Anterior cingulate cortex (tissue), 58 donors: ENCODE data around the gene UBTFL1.
A peak's percentile ranks its signal among the peaks of the same experiment; 100 is the strongest.
"Not testable (repeated sequence)": the region's sequence is repeated elsewhere in the genome, so short reads cannot be mapped to it uniquely, and the experiment has no call there.

Experiments
- DNase-seq, 58 donors: peaks; one replicate each; lab custom pipeline; 2025; lab: John Stamatoyannopoulos, UW

The UBTFL1 gene, protein sequence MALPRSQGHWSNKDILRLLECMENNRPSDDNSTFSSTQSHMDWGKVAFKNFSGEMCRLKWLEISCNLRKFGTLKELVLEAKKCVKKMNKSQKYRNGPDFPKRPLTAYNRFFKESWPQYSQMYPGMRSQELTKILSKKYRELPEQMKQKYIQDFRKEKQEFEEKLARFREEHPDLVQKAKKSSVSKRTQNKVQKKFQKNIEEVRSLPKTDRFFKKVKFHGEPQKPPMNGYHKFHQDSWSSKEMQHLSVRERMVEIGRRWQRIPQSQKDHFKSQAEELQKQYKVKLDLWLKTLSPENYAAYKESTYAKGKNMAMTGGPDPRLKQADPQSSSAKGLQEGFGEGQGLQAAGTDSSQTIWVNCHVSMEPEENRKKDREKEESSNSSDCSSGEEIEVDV

DNA sequence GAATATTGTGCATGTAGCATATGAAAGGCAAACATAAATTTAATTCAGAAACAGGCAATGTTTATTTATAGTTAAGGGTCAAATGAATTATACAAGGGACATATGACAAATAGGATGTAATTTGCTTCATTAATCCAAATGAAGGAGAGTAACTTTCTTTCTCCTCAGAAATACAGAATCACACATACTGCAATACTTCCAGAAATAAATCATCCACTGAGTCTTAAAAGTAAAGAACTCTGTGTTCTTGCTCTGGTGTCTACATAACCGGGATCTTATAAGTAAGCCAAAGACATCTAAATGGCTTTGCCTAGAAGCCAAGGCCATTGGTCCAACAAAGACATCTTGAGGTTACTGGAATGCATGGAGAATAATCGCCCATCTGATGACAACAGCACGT is at the start of gene UBTFL1:
TSS of gene UBTFL1 (plus strand) at position 301 of the 400 bp plus-strand sequence. CDS start at position 301, 0 bp downstream.
- DNase-seq = not testable (repeated sequence)

DNA sequence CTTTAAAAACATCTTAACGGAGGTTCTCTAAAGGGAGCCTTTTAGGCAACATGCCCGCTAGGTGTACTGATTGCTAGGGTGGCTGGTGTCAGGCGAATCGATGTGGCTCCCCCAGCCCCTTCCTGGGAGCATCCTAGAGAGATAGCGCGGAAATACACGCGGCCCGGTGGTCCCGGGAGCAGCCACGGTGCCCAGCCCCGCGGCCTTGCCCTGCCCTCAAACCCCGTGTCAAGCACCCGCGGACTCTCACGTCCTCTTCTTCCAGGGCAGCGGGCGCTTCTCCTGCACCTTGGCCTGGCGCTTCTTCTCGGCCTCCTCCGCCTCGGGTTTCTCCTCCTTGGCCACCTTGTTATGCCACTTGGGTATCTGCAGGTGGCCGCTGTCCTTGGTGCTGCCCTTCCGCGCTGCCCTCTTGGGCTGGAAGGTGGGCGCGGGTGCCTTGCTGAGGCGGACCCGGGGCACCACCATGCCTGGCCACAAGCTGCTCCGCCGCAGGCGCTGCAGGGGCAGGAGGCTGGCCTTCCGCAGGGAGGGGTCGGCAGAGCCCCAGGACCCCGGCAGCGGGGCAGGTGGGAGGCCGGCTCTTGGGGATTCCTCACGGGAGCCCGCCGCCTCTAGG is 34.0 kb upstream of the UBTFL1 start:
- not testable (repeated sequence) for DNase-seq

DNA sequence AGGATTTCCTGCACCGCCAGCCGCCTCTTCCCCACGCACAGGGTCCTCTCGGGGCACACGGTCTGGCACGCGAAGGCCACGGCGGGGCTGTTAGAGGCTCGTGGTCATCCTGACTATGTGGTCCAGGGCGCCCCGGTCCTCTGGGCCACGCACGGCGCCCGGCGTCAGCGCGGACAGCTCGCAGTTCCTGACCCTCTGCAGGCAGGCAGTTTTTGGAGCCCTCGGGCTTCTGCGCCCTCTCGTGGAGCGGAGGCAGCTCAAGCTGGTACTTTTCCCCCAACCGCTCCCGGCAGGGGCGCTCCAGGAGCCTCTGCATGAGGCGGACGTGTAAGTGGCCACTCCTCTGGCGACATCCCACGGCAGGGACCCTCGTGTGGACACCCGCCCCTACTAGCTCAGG is 33.4 kb upstream of the UBTFL1 start:
- peak in 10 of 58 donors; percentile 1 to 26 (median 3) for DNase-seq

DNA sequence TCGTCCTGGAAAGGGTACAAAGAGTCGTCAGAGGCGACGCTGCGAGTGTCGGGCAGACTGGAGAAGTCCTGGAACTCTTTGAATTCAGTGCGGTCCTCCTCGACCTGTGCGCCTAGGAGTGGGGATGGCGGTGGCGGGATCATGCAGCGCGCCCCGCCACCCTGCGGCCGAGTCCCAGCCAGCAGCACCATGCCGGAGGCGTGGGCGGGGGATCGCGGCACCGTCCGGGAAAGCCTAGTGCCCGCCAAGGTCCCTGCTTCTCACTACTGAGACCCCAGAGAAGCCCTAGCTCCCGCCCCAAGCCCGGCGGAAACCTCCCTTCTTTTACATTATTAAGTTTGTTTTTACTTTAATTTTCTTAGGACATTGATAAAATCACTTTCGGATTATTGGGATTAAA is 32.2 kb upstream of the UBTFL1 start:
- not testable (repeated sequence) for DNase-seq

DNA sequence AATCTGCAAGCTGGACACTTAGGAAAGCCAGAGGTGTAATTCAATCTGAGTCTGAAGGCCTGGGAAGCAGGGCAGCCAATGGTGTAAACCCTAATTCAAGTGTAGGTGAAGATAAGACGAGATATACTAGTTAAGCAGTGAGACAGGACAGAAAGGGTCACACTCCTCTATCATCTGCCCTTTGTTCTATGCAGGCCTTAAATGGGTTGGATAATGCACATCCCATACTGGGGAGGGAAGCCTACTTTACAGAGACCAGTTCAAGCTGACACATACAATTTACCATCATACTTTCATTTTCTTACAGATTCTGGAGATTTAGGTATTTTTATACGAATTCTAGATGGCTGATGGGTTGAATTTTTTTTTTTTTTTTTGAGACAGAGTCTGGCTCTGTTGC is 3.0 kb downstream of the UBTFL1 start:
- DNase-seq = not testable (repeated sequence)

DNA sequence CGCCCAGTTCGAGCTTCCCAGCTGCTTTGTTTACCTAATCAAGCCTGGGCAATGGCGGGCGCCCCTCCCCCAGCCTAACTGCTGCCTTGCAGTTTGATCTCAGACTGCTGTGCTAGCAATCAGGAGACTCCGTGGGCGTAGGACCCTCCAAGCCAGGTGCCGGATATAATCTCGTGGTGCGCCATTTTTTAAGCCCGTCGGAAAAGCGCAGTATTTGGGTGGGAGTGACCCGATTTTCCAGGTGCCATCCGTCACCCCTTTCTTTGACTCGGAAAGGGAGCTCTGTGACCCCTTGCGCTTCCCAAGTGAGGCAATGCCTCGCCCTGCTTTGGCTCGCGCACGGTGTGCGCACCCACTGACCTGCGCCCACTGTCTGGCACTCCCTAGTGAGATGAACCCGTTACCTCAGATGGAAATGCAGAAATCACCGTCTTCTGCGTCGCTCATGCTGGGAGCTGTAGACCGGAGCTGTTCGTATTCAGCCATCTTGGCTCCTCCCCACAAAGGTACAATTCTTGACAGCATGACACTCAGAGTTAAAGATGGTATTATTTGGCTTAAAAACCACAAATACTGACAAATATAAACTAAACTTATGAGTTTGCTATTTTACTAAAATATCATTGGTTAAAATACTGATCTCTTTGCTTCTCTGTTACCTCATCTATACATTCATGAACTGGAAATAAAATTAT is 9.6 kb downstream of the UBTFL1 start:
- not testable (repeated sequence) for DNase-seq

DNA sequence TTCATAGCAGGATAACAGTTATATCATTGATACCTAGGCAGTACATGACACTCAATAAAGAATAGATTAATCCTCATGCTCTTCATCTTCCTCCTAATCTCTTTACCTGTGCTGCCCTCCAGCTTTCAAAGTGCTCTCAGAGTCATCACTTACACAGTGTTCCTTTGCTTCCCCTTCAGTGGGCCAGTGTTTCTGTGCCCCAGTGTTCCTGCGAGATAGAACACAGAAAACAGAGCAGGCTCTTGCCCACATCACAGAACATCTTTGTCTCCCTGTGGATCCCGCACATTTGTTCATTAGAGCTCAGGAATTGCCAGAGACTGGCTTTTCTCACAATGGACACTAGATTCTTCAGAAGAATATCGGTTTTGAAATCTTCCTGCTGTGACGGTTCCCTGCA is 12.5 kb downstream of the UBTFL1 start:
- peak in 24 of 58 donors; percentile 1 to 69 (median 16) for DNase-seq

DNA sequence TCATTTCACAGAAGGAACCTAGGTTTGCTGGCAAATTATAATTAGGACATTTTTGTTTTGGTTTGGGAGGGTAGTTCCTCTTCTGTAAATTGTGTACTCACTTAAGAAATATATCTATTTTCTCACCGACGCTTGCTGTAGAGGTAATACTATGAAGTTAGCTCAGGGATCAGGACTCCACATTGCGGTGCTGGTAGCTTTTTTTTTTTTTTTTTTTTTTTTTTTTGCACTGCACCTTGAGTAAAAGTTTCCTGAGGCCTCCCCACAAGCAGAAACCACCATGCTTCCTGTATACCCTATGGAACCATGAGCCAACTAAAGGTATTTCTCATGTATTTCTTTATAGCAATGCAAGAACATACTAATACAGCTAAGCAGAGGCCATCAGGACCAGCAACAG is 14.7 kb downstream of the UBTFL1 start:
- no peak for DNase-seq

DNA sequence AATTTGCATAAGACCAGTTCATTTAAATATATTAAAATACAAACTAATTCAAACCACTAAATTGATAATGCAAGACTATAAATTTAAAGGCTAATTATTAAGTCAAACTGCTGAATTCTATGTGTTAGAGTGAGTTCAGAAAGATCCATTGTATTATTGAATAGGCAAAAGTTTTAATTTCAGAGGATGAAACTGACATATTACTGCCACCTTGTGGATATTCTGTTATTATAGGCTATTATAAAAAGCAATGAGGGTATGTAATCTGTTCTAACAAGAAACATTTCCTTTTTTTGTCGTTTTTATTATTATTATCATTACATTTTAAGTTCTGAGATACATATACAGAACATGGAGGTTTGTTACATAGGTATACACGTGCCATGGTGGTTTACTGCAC is 27.8 kb downstream of the UBTFL1 start:
- DNase-seq = no peak

DNA sequence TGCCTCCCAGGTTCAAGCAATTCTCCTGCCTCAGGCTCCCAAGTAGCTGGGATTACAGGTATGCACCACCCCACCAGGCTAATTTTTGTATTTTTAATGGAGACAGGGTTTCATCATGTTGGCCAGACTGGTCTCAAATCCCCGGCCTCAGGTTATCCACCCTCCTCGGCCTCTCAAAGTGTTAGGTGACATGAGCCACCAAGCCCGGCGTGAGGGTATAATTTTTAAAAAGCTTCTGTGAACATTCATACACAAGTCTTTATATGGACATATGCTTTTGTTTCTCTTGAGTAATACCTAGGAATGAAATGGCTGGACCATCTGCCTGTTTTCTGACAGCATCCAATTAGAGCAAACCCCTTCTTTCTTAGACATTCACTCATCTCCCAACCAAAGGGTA is 34.4 kb downstream of the UBTFL1 start:
- DNase-seq = no peak

DNA sequence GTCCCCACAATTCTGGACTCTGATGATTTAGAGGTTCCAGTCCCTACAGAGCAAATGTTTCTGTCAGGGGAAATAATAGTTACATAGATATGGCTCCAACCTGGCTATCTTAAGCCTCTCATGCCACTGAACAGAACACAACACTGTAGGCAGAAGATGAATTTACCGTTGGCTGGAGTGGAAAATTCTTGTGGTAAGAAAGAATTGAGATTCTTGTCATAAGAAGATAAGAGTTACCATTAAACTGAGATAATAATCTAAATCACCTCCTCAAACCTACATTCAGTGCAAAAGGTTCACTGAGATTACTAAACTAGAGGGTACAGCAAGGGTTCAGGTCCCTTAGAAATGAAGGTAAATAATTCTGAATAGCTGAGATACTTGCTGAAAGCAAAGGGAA is 38.6 kb downstream of the UBTFL1 start:
- no peak for DNase-seq

DNA sequence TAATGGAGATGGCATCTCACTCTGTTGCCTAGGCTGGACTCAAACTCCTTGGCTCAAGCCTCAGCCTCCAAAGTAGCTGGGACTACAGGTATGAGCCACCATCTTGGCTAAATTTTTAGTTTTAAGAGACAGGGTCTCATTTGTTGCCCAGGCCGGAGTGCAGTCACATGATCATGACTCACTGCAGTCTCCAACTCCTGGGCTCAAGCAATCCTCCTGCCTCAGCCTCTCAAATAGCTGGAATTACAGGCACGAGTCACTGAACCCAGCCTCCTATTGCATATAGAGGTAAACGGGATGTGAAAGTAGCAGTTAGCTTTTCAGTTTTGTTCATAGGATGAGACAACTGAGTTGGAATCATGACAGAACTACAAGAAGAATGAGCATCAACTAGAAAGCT is 39.2 kb downstream of the UBTFL1 start:
- DNase-seq = no peak

DNA sequence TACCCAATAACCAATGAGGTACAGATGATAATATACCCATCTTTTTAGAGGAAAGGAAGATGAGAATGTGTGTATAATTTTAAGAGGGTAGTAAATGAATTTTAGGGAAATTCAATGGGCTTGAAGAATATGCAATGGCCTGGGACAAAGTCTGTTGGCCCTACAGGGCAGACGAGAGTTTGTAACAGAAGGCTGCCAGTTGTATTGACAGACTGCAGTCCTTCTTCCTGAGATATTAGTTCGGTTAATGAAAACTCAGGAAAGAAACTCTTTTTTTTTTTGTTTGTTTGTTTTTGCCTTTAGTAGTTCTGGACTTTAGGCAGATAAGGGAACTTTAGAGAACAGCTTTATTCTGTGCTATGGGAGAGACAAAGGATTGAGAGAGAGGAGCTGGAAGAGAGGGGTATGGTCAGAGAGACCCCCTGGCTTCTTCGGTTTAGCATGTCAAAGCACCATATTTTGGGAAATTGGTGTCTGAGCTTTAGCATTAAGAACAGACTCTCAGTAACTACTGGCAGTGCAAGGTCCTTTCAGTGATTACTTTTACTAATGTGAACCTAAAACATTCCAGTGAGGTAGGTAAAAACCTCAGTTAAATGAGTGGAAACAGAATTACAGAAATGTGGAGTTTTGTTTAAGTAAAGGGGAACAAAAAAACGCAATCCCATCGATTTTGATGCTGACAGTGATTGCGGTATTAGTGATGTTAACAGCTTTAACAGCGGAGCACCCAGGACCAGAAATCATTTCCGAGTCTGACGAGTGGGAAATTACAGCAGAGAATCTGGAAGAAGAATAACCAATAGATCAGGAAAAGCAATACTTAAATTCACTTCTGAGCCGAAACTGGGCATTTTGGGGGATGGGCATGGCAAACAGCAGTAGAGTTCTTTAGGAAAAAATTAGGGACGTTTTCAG is 48.1 kb downstream of the UBTFL1 start:
- DNase-seq = no peak

DNA sequence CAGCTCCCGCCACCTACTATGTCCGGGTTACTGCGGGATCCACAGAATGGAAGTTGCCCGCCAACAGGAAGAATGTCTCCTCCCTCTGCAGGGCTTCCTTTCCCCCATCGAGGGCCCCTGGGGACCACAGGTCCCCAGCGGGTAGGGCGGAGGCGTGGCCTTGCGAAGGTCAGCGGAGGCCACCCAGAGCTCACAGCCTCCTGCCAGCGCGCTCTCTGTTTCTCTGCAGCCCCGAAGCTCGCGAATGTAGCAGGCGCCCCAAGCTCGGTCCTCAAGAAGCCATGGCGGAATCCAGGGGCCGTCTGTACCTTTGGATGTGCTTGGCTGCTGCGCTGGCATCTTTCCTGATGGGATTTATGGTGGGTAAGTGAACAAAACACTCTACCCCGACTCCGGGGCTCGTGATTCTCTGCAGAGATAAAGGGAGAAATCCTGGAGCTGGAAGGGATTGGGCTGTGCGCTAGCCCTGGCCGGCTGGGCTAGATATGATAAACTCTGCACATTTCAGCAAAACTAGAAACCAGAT is 48.8 kb downstream of the UBTFL1 start, which contains the start of gene NAALAD2:
TSS of gene NAALAD2 (plus strand) at position 186 of the 526 bp plus-strand sequence. CDS start at position 282, 96 bp downstream.
- peak in 57 of 58 donors; percentile 2 to 65 (median 33) for DNase-seq

DNA sequence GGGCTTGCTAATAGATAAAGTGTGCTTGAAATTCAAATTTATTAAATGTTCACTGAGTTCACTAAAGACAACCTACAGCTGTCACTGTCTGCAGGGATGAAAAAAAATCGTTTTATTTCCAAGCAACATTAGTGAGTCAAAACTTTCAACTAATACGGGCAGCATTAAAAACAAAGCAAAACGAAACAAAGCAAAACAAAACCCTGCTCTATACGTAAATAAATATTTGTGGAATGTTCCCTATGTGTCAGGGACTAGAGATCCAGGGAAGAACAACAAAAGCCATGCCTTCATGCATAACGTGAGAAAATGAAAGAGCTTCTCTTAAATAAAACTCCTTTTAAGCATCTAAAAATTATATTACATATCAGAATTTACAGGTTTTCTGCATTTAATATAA is 49.3 kb downstream of the UBTFL1 start:
- no peak for DNase-seq
